Erythroblast (primary cell): Measurements from ENCODE around the gene SPARC.

Experiments used
- GATA1 ChIP-seq: IDR thresholded peaks from 2 replicates; pipeline ENCODE4 v1.6.1; 2011; ENCODE audit warnings: low read depth, mild to moderate bottlenecking, control low read depth, low read length, moderate library complexity
- POLR2A ChIP-seq: IDR thresholded peaks from 2 replicates; pipeline ENCODE4 v1.6.1; 2011; ENCODE audit warnings: mild to moderate bottlenecking, low read length

- no peak for TF ChIP-seq POLR2A
- no peak for TF ChIP-seq GATA1
Observed at GRCh38 chr5:151696470-151697061, 9.9 kb upstream of the SPARC start.
